Measurements from ENCODE around the gene NEUROD2. TPM values are rescaled to one million over a fixed set of nuclear protein-coding genes. Genes with fewer than 3 reads are reported as not detected.

Gene NEUROD2
- total and polyA plus RNA-seq, 9 donors, result not detected

DNA sequence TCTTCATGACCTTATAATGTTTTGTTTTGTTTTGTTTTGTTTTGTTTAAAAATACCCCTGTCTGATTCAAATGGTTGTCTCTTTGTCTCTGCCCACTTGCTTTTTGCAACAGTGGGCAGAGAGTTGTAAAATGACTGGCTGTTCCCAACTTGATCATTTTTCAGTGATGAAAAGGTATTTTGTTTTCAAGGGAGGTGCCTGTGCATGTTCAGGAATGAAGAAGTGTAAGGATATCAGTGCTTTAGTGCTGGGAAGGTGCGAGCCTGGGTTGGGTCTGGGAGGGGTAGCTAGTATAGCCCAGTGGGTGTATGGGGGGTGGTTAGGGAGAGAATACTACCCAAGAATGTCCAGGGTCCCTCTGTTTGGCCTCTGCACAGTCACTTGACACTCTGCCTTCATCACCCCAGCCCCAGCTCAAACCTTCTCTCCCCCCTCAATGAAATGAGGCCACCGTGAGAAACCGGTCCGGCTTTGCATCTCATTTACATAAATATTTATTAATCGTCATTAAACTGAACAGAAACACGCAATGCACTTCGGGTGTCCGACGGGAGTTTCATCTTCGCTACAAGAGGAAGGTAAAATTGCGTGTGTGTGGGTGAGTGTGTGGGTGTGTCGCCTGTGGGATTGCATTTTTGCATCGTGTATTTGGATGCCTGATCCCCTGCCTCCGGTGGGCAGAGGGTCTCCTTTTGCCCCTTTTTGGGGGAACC, 4.3 kb downstream of the NEUROD2 start:
- 11 to 16% (median 11%) methylated on average over 14 of the region's 14 CpGs for WGBS, 3 donors

GRCh38 chr17:39602533-39603303, 5.0 kb downstream of the NEUROD2 start:
- H3K4me1 ChIP-seq (ENCODE audit: insufficient read depth), result peaks cover 5% of the 10 kb centered on the region
- no peak overlapping the region for H3K27ac ChIP-seq
- TF ChIP-seq EP300 (IDR thresholded peaks at IDR 0.05) (no peak), POLR2A (IDR thresholded peaks at IDR 0.05) (no peak)
- TF ChIP-seq, protein P1, sequence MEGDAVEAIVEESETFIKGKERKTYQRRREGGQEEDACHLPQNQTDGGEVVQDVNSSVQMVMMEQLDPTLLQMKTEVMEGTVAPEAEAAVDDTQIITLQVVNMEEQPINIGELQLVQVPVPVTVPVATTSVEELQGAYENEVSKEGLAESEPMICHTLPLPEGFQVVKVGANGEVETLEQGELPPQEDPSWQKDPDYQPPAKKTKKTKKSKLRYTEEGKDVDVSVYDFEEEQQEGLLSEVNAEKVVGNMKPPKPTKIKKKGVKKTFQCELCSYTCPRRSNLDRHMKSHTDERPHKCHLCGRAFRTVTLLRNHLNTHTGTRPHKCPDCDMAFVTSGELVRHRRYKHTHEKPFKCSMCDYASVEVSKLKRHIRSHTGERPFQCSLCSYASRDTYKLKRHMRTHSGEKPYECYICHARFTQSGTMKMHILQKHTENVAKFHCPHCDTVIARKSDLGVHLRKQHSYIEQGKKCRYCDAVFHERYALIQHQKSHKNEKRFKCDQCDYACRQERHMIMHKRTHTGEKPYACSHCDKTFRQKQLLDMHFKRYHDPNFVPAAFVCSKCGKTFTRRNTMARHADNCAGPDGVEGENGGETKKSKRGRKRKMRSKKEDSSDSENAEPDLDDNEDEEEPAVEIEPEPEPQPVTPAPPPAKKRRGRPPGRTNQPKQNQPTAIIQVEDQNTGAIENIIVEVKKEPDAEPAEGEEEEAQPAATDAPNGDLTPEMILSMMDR (IDR thresholded peaks at IDR 0.05), result no peak
- no peaks in the 10 kb centered on the region for H3K36me3 ChIP-seq
- peaks cover 8% of the 10 kb centered on the region for H3K27me3 ChIP-seq
- 34 to 37% (median 37%) methylated on average over 4 of the region's 4 CpGs for whole genome bisulfite sequencing, 3 donors
- no peak for DNase-seq
- H3K4me3 ChIP-seq, result no peak overlapping the region
- H3K9me3 ChIP-seq, result no peaks in the 10 kb centered on the region
- intact Hi-C loops (cut with DNase I), result no loop called here

More for the DNA sequence above, 4.3 kb downstream of the NEUROD2 start:
- peaks cover 8% of the 10 kb centered on the region for H3K27me3 ChIP-seq
- H3K27ac ChIP-seq, result no peak overlapping the region
- TF ChIP-seq POLR2A (IDR thresholded peaks at IDR 0.05) (no peak), EP300 (IDR thresholded peaks at IDR 0.05) (no peak)
- TF ChIP-seq, protein P1 (IDR thresholded peaks at IDR 0.05), result no peak
- intact Hi-C loops (cut with DNase I), result no loop called here
- H3K9me3 ChIP-seq, result no peaks in the 10 kb centered on the region
- no peak overlapping the region for H3K4me3 ChIP-seq
- H3K36me3 ChIP-seq, result no peaks in the 10 kb centered on the region
- no peak for DNase-seq
- peaks cover 5% of the 10 kb centered on the region for H3K4me1 ChIP-seq (ENCODE audit: insufficient read depth)

DNA sequence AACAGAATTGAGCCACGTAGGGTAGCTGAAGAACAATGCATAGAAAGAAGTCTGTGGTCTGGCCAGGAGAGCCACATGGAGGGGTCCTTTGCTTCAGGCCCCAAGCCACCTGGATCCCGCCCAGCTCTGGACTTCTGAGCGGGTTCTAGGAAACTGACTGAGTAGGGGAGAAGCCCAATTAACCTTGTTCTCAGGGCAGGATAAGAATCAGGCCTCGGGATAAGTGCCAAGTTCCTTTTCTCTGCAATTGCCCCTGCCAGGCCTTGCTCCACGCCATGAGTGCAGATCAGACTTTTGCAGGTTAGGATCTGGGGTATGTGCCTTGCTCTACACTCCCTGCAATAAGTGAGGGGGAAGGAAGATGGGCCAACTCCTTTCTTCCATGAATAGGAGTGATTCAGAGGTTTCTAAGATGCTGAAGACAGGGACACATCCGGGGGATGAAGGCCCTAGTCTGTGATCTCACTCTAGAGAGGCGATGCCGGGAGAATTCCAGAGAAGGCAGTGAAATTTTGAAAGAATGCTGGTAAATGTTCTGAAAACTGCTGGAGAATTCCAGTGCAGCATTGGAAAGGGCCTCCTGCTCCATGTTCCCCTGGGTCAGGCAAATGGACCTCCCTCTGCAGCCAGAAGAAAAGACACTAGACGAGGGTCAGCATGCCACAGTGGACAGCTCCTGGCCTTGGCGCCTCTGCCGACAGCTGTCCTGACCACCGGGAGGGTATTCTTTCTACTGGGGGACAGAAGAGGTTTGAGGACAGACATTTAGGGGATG, 5.8 kb downstream of the NEUROD2 start:
- H3K4me3 ChIP-seq, result no peak overlapping the region
- WGBS, 3 donors, result 28 to 34% (median 31%) methylated on average over 12 of the region's 12 CpGs
- no peaks in the 10 kb centered on the region for H3K9me3 ChIP-seq
- intact Hi-C loops (cut with DNase I), result no loop called here
- peaks cover 5% of the 10 kb centered on the region for H3K4me1 ChIP-seq (ENCODE audit: insufficient read depth)
- TF ChIP-seq, protein P1 (IDR thresholded peaks at IDR 0.05), result no peak
- TF ChIP-seq POLR2A (IDR thresholded peaks at IDR 0.05) (no peak), EP300 (IDR thresholded peaks at IDR 0.05) (no peak)
- peaks cover 8% of the 10 kb centered on the region for H3K27me3 ChIP-seq
- no peak overlapping the region for H3K27ac ChIP-seq
- no peak for DNase-seq
- H3K36me3 ChIP-seq, result no peaks in the 10 kb centered on the region

- WGBS, 3 donors, result 9 to 13% (median 10%) methylated on average over 21 of the region's 21 CpGs
- Histone ChIP-seq H3K4me3 (no peak overlapping the region), H3K36me3 (no peaks in the 10 kb centered on the region), H3K27me3 (peaks cover 8% of the 10 kb centered on the region), H3K9me3 (no peaks in the 10 kb centered on the region), H3K4me1 (ENCODE audit: insufficient read depth) (peaks cover 5% of the 10 kb centered on the region), H3K27ac (no peak overlapping the region)
- intact Hi-C loops (cut with DNase I), result no loop called here
- TF ChIP-seq EP300 (IDR thresholded peaks at IDR 0.05) (no peak), POLR2A (IDR thresholded peaks at IDR 0.05) (no peak)
- TF ChIP-seq, protein P1 (IDR thresholded peaks at IDR 0.05), result no peak
- DNase-seq, result no peak
Measured at GRCh38 chr17:39600997-39601597, 6.6 kb downstream of the NEUROD2 start.
